ENCODE measurements around the gene NREP. TPM values are rescaled to one million over a fixed set of nuclear protein-coding genes. Genes with fewer than 3 reads are reported as not detected.

NREP gene
- total RNA-seq, 1 donor from 2014 or later: 6.1 TPM

DNA sequence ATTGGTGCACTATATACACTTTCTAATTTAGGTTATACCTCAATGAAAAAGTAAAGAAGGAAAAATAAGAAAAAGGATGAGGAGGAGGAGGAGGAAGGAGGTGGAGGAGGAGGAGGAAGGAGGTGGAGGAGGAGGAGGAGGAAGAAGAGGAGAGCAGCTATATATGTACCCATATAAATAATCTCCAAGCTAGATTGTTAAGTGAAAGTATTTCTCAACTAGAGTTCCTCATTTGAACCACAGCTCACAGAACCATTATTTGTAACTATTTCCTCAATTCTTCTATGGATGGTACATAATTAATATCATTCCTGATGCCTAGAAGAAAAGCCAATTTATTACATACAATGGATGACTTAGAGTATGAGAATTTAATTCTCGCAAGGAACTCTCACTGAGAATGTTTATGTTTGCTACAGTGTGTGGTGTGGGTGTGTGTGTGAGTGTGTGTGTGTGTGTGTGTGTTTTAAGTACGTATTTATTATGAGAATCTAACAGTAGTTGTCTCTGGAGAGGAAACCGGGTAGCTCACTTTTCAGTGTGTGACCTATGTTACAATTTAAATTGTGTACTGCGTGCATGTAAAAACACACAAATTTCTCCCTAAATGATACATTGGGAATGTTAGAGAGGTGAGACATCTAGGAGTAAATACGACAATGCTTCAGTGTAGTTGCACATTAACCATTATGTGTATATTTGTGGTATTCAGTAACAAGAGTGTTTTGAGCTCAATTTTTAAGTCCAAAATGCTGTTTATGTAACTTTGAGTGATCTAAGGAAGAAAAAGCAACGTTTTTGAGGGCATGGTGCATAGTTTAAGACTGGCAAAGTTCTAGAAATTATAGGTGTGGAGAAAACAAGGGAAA, 20.2 kb upstream of the NREP start:
- no peak overlapping the region for H3K4me3 ChIP-seq
- intact Hi-C loops (cut with DNase I): no loop called here
- no peaks in the 10 kb centered on the region for H3K36me3 ChIP-seq
- H3K9me3 ChIP-seq: no peaks in the 10 kb centered on the region
- H3K27ac ChIP-seq: no peak overlapping the region
- TF ChIP-seq POLR2A (IDR thresholded peaks at IDR 0.05): no peak
- no peak for TF ChIP-seq POLR2AphosphoS5 (IDR thresholded peaks at IDR 0.05; ENCODE audit: insufficient read depth in 1 of 2, low read depth in 1 of 2)
- TF ChIP-seq, protein P1, sequence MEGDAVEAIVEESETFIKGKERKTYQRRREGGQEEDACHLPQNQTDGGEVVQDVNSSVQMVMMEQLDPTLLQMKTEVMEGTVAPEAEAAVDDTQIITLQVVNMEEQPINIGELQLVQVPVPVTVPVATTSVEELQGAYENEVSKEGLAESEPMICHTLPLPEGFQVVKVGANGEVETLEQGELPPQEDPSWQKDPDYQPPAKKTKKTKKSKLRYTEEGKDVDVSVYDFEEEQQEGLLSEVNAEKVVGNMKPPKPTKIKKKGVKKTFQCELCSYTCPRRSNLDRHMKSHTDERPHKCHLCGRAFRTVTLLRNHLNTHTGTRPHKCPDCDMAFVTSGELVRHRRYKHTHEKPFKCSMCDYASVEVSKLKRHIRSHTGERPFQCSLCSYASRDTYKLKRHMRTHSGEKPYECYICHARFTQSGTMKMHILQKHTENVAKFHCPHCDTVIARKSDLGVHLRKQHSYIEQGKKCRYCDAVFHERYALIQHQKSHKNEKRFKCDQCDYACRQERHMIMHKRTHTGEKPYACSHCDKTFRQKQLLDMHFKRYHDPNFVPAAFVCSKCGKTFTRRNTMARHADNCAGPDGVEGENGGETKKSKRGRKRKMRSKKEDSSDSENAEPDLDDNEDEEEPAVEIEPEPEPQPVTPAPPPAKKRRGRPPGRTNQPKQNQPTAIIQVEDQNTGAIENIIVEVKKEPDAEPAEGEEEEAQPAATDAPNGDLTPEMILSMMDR (IDR thresholded peaks at IDR 0.05): no peak
- no peak for DNase-seq (ENCODE audit: extremely low spot score in 2 of 2)
- peaks cover 7% of the 10 kb centered on the region for H3K4me1 ChIP-seq
- no peaks in the 10 kb centered on the region for H3K27me3 ChIP-seq

DNA sequence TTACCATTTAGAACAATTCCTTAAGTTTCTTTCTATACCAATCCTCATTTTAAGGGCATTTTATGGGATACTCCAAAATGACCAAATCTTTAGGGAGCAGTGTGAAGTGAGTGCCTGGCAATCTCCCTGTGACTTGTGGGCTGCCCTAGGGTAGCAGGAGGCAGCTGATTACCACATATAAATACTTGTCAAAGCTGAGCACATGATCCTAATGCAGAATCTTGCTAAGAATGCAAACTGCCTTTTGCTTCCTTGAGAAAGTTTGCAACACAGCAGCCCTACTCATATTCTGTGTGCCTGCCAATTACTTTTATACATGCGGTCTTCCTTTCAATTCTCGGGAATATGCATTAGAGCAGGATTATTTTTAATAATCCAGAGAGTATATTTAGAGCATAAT, 18.2 kb upstream of the NREP start:
- no peak overlapping the region for H3K27ac ChIP-seq
- H3K36me3 ChIP-seq: no peaks in the 10 kb centered on the region
- intact Hi-C loops (cut with DNase I): no loop called here
- H3K27me3 ChIP-seq: no peaks in the 10 kb centered on the region
- H3K4me3 ChIP-seq: no peak overlapping the region
- H3K9me3 ChIP-seq: no peaks in the 10 kb centered on the region
- H3K4me1 ChIP-seq: peaks cover 7% of the 10 kb centered on the region
- TF ChIP-seq, protein P1 (IDR thresholded peaks at IDR 0.05): no peak
- no peak for TF ChIP-seq POLR2AphosphoS5 (IDR thresholded peaks at IDR 0.05; ENCODE audit: insufficient read depth in 1 of 2, low read depth in 1 of 2)
- TF ChIP-seq POLR2A (IDR thresholded peaks at IDR 0.05): no peak
- DNase-seq (ENCODE audit: extremely low spot score in 2 of 2): no peak

DNA sequence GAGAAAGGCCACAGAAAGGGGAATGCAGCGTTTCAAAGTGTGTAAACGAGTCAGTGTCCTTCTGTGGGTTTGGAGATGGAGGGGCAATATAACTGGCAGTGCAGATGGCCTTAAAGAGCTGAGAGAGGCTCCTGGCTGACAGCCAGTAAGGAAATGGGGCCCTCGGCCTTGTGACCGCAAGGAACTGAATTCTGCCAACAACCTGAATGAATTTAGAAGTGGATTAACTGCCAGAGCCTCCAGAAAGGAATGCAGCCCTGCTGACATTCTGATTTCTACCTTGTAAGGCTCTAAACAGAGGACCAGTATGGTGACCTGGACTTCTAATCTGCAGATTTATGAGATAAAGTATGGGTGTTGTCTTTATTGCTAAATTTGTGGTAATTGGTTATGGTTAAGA, 17.5 kb upstream of the NREP start:
- DNase-seq (ENCODE audit: extremely low spot score in 2 of 2): no peak
- Histone ChIP-seq H3K36me3 (no peaks in the 10 kb centered on the region), H3K9me3 (no peaks in the 10 kb centered on the region), H3K27me3 (no peaks in the 10 kb centered on the region), H3K4me1 (peaks cover 7% of the 10 kb centered on the region), H3K4me3 (no peak overlapping the region), H3K27ac (no peak overlapping the region)
- TF ChIP-seq POLR2A (IDR thresholded peaks at IDR 0.05): no peak
- TF ChIP-seq POLR2AphosphoS5 (IDR thresholded peaks at IDR 0.05; ENCODE audit: insufficient read depth in 1 of 2, low read depth in 1 of 2): no peak
- TF ChIP-seq, protein P1 (IDR thresholded peaks at IDR 0.05): no peak
- intact Hi-C loops (cut with DNase I): no loop called here

DNA sequence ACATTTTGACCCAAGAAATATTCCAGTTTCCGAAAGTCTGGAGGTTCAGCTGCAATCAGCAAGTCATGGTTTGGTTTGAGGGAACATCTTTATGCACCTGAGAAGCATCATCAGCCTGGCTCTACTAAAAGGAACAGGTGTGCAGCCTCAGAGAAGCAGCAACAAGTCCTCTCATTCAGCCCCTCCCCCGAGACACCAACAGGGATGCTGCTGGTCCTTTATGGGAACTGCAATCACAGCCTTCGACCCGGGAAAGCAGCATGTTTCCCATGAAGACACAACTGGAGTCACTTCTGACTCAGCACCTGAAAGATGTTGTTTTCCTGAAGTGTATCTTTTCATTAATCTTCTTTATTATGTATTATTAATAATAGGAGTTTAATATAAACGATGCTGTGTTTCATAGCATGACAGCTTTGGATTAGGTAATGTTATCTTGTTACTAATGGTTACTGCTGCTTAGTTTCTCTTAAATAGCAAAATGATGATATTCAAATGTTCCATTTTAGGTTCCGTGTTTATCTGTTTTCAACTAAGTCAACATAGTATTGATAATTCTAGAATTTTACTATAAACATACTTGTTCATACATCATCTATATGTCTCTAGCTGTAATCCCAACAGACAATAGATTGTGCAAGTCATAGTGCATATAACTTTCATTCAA, 15.6 kb upstream of the NREP start:
- TF ChIP-seq POLR2AphosphoS5 (IDR thresholded peaks at IDR 0.05; ENCODE audit: insufficient read depth in 1 of 2, low read depth in 1 of 2) (no peak), POLR2A (IDR thresholded peaks at IDR 0.05) (no peak)
- TF ChIP-seq, protein P1 (IDR thresholded peaks at IDR 0.05): no peak
- no peak for DNase-seq (ENCODE audit: extremely low spot score in 2 of 2)
- no peak overlapping the region for H3K4me3 ChIP-seq
- no peaks in the 10 kb centered on the region for H3K27me3 ChIP-seq
- no peaks in the 10 kb centered on the region for H3K36me3 ChIP-seq
- intact Hi-C loops (cut with DNase I): no loop called here
- H3K9me3 ChIP-seq: no peaks in the 10 kb centered on the region
- no peak overlapping the region for H3K27ac ChIP-seq
- peaks cover 7% of the 10 kb centered on the region for H3K4me1 ChIP-seq

DNA sequence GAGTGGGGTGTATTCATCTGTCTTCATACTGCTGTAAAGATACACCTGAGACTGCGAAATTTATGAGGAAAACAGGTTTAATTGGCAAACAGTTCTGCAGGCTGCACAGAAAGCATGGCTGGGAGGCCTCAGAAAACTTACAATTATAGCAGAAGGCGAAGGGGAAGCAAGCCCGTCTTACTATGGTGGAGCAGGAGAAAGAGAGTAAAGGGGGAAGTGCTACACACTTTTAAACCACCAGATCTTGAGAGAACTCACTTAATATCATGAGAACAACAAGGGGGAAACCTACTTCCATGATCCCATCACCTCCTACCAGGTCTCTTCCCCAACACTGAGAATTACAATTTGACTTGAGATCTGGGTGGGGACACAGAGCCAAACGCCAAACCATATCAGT, 12.5 kb upstream of the NREP start:
- intact Hi-C loops (cut with DNase I): no loop called here
- DNase-seq (ENCODE audit: extremely low spot score in 2 of 2): no peak
- H3K27ac ChIP-seq: no peak overlapping the region

More for the DNA sequence above, 12.5 kb upstream of the NREP start:
- no peak for TF ChIP-seq POLR2AphosphoS5 (IDR thresholded peaks at IDR 0.05; ENCODE audit: insufficient read depth in 1 of 2, low read depth in 1 of 2)
- no peak for TF ChIP-seq POLR2A (IDR thresholded peaks at IDR 0.05)
- TF ChIP-seq, protein P1 (IDR thresholded peaks at IDR 0.05): no peak
- Histone ChIP-seq H3K4me1 (no peaks in the 10 kb centered on the region), H3K4me3 (no peak overlapping the region), H3K27me3 (no peaks in the 10 kb centered on the region), H3K9me3 (no peaks in the 10 kb centered on the region), H3K36me3 (no peaks in the 10 kb centered on the region)
